Activated CD8-positive, alpha-beta memory T cell treated with anti-CD3 and anti-CD28 coated beads, Interleukin-2, amount 50 U/mL, for 24 hours (primary cell): Measurements from ENCODE around the gene GFOD1.
"Not testable (repeated sequence)": the region's sequence is repeated elsewhere in the genome, so short reads cannot be mapped to it uniquely, and the experiment has no call there.

Experiments
- DNase-seq: peaks from one replicate; pipeline ENCODE4 v3.0.0-alpha.2; 2020; ENCODE audit errors: extremely low read depth

Gene GFOD1

DNA sequence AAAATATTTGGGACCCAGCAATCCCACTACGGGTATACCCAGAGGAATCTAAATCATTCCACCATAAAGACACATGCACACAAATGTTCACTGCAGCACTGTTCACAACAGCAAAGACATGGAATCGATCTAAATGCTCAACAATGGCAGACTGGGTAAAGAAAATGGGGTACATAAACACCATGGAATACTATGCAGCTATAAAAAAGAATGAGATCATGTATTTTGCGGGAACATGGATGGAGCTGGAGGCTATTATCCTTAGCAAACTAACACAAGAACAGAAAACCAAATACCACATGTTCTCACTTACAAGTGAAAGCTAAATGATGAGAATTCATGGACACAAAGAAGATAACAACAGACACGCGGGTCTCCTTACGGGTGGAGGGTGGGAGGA is 43.4 kb downstream of the GFOD1 start:
- not testable (repeated sequence) for DNase-seq

DNA sequence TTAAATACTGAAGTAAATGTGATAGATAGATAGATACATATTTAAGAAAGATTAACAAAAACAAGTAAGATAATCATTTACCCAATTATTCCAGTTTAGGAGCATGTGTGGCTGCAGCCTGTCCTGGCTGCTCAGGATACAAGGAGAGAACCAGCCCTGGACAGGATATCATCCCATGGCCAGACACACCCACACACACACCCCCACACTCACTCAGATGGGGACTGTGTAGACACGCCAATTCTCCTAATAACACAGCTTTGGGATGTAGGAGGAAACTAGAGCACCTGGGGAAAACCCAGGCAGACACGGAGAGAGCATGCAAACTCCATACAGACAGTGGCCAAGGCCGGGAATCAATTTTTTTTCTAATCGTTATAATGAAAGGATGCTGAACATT is 45.6 kb downstream of the GFOD1 start:
- no peak for DNase-seq

DNA sequence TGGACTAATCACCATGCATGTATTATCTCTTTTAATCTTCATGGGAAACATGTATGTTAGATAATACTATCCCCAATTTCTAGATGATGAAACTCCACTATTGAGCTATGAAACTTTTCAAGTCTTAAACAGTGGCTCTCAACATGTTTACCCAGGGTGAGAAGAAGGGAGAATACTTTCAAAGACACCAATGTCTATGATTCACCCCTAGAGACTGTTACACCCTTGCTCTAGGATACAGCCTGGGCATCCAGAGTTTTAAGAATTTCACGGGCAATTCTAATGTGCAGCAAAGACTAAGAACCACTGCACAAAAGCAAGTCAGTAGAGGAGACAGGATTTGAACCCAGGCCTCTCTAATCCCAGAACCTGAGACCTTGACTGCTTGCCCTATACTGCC is 47.8 kb downstream of the GFOD1 start:
- no peak for DNase-seq

DNA sequence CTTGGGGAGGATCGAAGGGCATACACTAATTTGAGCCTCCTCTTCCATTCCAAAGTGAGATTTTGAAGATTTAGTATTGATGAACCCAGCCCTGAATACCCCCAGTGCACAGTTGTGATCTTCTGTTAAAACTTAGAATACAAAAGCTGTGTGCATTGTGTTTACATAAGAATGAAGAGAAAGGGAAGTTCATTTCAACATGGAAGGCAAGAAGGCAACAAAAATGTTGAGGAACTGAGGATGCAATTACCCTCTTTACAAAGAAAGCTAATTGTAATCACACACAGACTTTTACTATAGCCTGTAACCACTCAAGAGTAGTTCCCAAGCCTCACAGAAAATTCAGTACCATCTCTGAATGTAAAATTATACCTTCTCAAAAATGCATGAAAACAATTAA is 49.3 kb downstream of the GFOD1 start:
- DNase-seq: no peak

DNA sequence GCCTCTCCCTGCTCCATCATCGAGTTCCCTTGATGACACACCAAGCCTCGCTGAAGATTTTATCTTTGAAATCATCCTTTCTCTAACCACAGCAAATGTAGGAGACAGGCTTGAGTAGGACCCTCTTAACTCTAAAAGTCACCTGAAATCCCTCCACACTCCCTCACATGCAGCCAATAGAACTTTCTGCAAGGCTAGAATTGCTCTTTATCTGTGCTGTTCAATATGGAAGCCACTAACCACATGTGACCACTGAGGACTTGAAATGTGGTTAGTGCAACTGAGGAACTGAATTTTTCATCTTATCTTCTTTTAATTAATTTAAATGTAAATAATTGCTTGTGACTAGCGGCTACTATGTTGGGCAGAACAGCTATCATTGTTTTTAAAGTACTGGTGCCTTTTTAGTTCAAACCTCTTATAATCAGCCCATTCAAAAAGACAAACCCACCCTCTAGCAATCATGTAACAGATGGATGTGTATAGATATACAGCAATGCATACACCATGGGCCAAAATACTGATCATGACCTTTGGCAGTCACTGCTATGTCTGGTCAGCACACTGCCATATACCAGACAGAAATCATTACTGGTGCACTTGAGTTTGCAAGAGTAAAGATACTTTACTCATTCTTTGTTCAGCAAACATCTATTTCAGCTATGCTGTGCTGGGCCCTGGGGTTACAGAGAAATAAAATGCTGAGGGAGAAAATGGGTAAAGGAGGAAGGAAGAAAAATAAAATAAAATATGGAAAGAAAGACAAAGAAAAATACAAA is 50.0 kb downstream of the GFOD1 start:
- DNase-seq: no peak

DNA sequence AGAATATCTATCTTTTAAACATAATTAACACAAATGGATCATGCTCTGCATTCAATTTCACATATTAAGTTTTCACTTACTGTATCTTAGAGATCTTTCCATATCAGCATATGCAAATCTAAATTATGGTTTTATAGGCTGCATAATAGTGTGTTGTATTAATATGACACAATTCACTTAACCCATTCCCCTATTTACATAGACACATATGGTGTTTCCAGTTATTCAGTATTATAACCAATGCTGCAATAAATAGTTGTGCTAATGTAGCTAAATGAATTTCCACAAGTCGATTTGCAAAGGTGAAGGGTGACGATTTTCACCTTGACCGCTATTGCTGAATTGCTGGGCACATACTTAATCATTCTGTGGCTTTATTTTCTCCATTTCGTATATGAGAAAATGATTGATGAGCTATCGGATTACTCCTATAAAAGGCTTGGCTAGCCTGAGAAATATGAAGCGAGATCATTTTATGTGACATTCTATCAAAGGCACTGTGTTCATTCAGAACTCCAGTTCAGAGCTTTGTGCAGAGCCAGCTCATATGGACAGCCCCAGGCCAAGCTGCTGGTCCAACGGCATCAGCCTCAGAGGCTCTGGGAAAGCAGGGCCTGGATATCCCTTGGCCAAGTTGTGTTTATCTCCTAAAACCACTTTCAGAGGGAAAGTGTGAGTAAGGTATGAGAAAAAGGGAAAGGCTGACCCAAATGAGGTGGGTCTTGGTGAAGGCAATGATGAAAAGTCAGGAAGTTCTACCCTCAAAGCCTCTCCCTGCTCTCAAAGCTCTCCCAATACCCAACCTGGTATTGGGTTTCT is 50.8 kb downstream of the GFOD1 start:
- DNase-seq: no peak

DNA sequence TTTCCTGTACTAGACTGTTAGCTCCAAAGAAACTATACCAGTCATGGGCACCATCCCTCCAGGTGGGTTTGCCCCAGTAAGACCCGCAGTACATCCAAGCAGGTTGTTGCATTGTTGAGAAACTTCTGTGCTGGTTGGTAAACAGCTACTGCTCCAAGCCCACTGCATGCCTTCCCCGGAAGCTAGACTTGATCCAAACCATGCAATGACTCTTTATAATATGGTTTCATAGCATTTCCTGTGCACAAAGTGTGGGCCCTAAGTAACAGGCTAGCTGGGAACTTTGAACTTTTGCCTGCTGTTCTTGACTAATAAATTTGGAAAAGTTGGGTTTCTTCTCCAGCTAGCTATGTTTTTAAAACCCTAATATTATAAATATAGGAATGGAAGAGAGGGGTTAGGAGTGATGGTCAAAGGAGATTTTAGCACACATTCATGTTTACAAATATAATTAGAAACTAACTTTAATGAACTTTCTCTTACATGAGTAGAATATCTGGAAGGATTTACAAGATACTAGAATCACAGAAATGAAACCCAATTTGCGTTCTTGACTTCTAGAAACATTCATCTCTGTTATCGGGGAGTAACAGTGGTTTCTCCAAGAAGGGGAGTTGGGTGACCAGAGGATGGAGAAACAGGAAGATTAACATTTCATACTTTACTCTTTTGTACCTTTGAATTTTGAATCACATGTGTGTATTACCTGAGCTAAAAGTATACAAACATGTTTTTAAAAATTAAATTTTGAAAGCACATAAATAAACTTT is 51.7 kb downstream of the GFOD1 start:
- no peak for DNase-seq

DNA sequence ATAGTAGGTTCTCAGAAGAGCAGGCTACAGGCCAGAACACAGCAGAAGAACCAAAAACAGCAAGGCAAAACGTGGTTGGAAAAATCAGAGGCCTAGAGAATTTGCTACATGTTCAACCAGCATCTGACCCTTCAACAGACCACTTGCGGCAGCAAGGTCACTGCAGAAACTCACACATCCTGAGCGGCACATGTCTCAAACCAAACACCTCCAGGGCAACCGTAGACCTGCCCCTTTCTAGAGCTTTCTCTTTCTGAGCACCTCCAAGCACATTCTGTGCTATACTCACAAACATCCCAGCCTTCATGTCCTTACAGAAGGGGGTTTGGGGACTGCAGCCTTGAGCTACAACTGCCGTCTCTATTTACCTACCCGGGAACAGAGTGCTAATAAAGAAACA is 52.6 kb downstream of the GFOD1 start:
- DNase-seq: no peak

DNA sequence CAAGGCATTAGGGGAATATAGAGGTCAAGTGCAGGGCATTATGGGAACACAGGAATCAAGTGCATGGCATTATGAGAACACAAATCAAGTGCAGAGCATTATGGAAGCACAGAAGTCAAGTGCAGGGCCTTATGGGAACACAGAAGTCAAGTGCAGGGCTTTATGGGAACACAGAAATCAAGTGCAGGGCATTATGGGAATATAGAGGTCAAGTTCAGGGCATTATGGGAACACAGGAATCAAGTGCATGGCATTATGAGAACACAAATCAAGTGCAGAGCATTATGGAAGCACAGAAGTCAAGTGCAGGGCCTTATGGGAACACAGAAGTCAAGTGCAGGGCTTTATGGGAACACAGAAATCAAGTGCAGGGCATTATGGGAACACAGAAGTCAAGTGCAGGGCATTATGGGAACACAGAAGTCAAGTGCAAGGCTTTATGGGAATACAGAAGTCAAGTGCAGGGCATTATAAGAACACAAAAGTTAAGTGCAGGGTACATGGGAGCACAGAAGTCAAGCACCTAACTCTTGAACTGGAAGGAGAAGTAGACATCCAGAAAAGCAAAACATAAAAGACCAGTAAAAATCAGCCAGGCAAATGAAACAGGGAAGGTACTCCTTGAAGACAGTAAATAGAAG is 53.1 kb downstream of the GFOD1 start:
- DNase-seq: not testable (repeated sequence)

DNA sequence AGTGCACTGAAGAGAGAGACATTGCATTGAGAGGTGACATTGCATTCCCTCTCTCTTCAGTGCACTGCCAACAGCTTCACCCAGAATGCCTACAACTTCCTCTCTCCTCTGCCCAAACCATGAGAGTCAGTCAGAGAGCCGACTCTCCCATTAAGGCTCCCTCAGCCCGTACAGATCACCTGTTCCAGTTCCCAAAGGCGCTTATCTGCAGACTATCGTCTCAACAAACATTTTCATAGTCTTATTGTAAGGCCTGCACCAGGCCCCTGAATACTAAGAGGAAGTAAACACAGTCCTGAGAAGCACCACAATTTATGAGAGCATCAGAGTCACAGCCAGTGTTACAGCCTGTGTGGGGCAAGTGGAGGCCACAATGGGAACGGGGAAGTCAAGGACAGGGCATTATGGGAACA is 53.7 kb downstream of the GFOD1 start:
- DNase-seq: no peak

DNA sequence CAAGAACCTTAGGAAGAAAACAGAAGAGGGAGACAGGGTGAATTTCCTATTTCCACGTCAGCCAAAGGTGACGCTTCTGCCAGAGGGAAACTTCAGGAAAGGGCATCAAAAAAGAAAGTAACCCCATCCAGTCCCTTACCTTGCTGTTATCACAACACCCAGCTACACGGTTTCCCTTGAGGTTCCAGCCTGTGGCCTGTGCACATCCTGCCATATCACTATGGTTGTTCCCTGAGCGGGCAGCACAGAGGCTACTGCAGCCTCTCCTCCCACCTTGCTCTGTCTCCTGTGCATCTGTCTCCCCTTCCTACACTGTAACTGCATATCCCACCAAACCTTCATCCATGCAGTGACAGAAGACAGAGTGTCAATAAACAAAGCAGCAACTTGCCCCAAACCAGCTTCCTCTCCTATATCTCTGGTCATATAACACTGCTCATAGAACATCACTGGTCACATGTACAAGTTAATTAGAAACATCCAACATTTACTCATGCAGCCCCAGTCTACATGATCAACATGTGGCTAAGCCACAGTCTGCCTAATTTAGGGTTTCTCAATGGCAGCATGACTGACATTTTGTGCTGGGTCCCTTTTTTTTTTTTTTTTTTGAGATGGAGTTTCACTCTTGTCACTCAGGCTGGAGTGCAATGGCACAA is 54.7 kb downstream of the GFOD1 start:
- DNase-seq: no peak

DNA sequence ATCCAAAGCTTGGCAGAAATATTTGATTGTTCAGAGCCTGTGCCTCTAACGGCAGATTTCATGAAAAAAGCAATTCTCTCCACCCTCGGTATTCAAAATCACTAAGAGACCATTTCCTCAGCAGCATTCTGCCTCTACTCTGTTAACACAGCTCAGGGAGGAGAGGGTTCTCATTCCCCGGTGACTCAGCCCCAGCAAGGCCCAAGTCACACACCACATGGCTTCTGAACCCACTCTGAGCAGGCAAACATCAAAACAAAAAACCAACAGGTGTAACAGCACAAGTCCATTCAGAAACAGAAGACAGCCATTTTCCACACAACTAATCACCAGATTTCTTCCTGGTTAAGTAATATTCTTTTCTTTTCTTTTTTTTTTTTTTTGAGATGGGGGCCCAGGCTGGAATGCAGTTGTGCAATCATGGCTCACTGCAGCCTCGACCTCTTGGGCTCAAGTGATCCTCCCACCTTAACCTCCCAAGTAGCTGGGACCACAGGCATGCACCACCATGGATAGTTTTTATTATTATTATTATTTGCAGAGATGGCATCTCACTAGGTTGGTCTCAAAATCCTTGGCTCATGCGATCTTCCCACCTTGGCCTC is 55.4 kb downstream of the GFOD1 start:
- no peak for DNase-seq

DNA sequence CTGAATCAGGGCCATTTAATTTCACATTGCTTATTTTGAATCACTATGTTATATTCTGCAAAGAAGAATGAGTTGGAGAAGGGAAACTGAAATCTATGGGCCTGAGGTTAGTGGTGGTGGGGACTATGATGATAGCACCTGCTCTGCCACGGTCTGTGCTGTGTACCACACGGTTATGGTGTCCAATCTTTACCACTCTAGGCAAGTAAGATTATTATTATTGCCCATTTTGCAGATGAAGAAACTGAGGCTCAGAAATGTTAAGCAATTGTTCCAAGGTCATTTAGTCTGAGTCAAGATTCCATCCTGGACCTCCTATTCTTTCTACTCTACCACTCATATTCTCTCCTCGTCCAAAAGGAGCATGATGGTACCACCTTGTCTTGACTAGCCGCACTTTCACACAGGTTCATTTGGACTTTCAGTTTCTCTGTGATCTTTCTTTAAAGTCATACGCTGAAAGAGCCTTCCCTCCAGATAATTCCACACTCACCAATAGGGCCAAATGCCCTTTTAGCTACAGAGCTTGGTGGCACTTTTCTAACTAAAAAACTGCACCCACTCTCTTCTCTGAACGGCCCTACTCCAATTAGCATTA is 56.2 kb downstream of the GFOD1 start:
- DNase-seq: no peak

DNA sequence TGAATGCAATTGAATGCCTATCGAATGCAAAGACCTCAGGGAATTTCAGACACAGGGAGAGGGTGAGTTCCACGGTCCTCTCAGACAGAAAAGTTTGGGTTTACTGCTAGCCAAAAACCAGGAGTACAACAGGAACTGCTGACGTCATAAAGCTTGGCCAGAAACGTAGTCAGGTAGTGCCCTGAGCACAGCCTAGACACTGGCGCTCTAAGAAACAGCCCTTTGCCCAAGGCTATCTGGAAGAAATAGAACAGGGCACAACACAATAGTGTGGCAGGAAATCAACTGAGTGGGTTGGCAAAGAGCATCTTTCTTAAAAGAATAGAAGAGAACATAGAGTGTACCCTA is 58.0 kb downstream of the GFOD1 start:
- DNase-seq: no peak

DNA sequence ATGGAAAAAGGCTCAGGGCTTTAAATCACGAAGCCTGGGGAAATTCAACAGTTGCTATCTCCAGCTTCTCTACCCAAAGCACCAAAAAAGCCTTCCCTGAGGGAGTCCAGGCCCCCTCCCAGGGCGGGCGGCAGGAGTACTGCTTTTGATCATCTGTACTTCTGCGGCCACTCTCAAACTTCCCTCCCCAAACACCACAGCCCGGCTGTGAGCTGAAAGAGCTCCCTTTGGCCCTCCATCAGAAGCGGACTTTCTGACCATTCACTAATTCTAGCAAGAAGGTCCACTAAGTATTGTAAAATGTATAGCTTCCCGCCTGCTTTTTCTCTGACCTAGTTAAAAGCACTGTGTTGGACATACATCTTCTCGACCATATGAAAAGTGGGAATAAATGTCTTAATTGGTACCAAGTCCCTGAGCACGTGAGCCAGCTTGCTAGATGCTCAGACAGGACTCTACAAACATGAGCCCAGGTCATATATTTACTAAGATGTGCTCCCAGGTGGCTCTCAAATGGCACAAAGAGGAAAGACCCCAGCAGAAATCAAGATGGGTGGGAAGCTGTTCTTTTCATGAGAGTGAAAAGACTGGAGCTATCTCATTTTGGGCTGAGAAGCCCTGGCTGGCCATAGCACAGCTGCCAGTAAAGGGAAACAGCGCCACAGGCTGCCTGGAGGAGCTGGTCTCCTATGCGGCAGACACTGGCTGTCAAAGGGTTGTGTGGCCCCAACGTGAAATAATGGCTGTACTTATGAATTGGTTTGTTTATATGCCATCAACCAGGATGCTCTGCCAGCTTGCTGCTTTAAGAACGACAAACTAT is 58.6 kb downstream of the GFOD1 start:
- DNase-seq: no peak

DNA sequence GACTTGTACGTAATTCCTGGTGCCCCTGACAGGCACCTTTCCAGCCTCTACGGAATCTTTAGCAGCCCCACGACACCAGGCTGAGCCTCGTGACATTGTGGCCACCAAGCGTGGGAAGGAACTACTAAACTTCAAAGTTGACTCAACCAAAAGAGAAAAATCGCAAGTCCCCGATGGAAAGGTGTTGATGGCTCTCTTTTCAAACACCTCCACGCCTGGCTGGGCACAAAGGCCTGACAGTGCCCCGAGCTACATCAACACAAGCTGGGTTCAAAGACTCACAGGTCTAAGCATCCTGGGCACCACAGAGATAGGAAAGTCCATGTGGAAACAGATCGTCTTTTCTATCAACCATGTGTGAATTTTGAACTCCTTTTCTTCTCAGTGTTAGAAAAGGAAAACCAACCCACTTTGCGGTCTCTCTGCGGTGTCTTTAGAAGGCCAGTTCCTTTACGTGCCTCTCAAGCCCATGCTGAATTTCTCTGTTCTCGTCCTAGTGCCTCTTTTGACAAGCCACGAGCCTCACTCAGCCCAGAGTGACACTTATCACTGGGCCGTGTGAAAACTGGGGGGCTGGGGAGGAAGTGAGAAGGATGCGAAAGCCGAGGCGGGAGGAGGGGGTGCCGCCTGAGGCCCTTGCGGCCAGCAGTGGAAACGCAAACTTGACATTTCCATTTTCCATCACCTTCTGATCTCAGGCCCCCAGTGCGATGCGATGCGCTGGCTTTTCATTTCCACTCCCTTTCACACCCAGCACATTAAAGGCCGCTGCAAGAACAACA is 59.4 kb downstream of the GFOD1 start:
- DNase-seq: peak; percentile 71

DNA sequence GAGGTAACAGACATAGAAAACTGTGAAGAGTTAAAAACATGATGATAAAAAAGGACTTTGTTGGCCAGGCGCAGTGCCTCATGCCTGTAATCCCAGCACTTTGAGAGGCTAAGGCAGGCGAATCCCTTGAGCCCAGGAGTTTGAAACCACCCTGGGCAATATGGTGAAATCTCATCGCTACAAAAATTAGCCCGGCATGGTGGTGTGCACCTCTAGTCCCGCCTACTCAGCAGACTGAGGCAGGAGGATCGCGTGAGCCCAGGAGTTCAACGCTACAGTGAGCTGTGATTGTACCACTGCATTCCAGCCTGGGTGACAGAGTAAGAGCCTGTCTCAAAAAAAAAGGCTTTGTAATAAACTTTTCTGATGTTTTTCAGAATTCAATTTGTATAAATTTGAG is 60.1 kb downstream of the GFOD1 start:
- DNase-seq: no peak

DNA sequence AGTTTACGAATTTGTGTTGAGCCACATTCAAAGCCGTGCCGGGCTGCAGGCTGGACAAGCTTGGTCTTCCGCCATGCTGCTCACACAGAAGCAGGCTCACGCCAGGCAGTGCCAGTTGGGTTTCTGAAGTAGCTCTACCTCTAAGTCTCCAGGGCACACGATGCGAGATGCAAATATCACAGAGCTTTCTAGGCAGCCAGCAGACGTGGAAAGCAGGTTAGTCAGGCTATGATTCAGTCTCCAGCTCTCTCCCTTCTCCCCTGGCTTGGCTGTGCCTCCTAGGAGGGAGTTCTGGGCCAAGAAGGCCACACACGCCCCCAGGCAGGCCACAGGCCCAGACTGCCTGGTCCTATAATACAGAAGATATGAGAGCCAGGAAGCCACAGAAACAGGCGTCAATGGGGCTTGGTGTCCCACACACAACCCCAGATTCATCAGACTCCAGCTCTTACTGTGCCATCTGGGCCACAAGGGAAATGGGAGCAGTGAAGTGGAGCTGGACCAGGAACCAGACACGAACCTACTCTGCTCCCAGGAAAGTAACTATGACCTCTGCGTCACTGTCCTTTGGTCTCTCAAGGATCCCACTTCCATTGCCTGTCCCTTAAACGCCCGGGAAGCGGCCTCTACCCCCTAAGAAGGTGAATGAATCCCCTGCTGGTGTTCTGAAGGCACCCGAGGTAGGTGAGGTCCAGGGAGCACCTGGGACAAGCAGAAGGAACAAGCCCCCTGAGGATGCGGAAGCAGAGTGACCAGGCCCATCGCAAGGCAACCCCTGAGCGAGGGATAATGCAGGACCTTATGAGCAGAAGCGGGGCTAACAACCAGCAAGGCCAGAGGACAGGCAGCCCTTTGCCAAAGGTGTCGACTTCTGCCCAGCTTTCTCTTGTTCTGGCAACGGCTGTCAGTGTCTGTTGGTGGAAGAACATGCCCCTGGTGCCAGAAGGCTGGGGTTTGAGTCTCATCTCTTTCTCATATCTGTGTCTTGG is 61.2 kb downstream of the GFOD1 start:
- DNase-seq: no peak
